Transverse colon (tissue), 4 donors: ENCODE results near the gene KLK4. TPM values are rescaled to one million over a fixed set of nuclear protein-coding genes. Genes with fewer than 3 reads are reported as not detected.

Experiments used
- DNase-seq: peaks from one replicate; pipeline ENCODE4 v3.0.0-alpha.2; 2019
- H3K27ac ChIP-seq, 4 donors: fragments of 200-600 bp; sonication (generic); 2 replicates each; pipeline ENCODE4 v1.5.1; 2016 to 2018; ENCODE audit warnings: inconsistent platforms in 4 of 4
- H3K27me3 ChIP-seq: fragments of 200-600 bp; sonication (generic); 2 replicates; pipeline ENCODE4 v1.5.1; 2017; ENCODE audit warnings: inconsistent platforms
- H3K36me3 ChIP-seq, 4 donors: fragments of 200-600 bp; sonication (generic); 2 replicates each; pipeline ENCODE4 v1.5.1; 2017 to 2019; ENCODE audit warnings: inconsistent platforms in 4 of 4
- H3K4me1 ChIP-seq, 4 donors: fragments of 200-600 bp; sonication (generic); 2 replicates each; pipeline ENCODE4 v1.5.1; 2017 to 2020; ENCODE audit warnings: inconsistent platforms in 4 of 4
- H3K4me3 ChIP-seq, 4 donors: fragments of 200-600 bp; sonication (generic); 1 replicate in 1 of 4; 2 replicates in 3 of 4; pipeline versions ENCODE4 v1.5.1 to v1.6.1; 2017 to 2019; ENCODE audit warnings: inconsistent platforms in 4 of 4
- H3K9me3 ChIP-seq, 2 donors: fragments of 200-600 bp; sonication (generic); 2 replicates each; pipeline ENCODE4 v1.5.1; 2017 to 2019; ENCODE audit warnings: inconsistent platforms in 2 of 2
- EP300 ChIP-seq: sonication (generic); formaldehyde crosslinking; IDR thresholded peaks from one replicate; pipeline ENCODE4 v1.6.1; 2017; ENCODE audit warnings: antibody characterized with exemption, low read depth
- POLR2A ChIP-seq: fragments of 450-650 bp; IDR thresholded peaks from one replicate; pipeline ENCODE4 v1.6.1; 2016; ENCODE audit warnings: antibody characterized with exemption, mild to moderate bottlenecking, moderate library complexity
- POLR2AphosphoS5 ChIP-seq, 3 donors: sonication (generic); formaldehyde crosslinking; IDR thresholded peaks; one replicate each; pipeline ENCODE4 v1.6.1; 2016; ENCODE audit warnings: antibody characterized with exemption in 3 of 3
- WGBS, 2 donors: methylation state at CpG; one replicate each; pipeline ENCODE4 v1.1.5; 2018; ENCODE audit warnings: low coverage in 1 of 2; 5-methylcytosine and 5-hydroxymethylcytosine counted together
- in situ Hi-C, 4 donors: fragments of 200-750 bp; cut with MboI; loops; one replicate each; pipeline versions ENCODE4 v1.15.0 to v1.15.1; 2017; ENCODE audit warnings: low sequenced_read_pairs in 3 of 4, low pct_ligation_motif_present in 1 of 4, low pct_unique_long_range_greater_than_20kb in 1 of 4
- intact Hi-C: fragments of 100-400 bp; cut with DNase I; formaldehyde crosslinking; loops from one replicate; pipeline ENCODE4 v1.15.1; 2023; ENCODE audit warnings: low total_unique reads
- total RNA-seq, 4 donors: library from RNA; depleted of rRNA; stranded (reverse); fragments of >200 nt; gene quantifications; one replicate each; pipeline ENCODE4 v1.1.0, GENCODE V29; 2016
- TF ChIP-seq, protein P1 (sequence below), 5 experiments: fragments of 200-600 bp in 3 of 5; fragments of 450-650 bp in 2 of 5; sonication (generic) in 3 of 5; IDR thresholded peaks; 1 replicate in 2 of 5; 2 replicates in 3 of 5; pipeline ENCODE4 v1.5.1; 2016 to 2017; ENCODE audit warnings: antibody characterized with exemption in 5 of 5, inconsistent platforms in 3 of 5, mild to moderate bottlenecking in 2 of 5, moderate library complexity in 1 of 5

The KLK4 gene
- total RNA-seq, 4 donors from 2014 or later, result 3.0 TPM; not detected in 3

DNA sequence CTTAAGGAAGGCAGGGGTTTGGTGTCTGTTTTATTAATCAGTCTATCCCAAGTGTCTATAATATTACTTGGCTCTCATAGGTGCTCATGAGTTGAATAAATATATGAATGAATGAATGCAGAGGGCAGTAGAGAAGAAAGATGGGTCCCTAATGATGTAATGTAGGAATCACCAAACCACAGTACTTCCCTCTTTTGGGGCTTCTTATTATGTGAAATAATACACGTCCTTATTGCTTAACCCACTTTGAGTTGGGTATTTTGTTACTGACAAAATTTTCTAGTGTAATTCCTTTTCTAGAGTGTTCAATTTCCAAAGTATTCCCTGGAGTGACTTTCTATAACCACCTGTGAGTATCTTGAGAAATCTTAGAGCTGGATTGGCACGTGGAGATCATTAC, 28.4 kb upstream of the KLK4 start:
- Histone ChIP-seq H3K27me3 (peaks cover 10% of the 10 kb centered on the region), H3K4me3 (no peak overlapping the region), H3K9me3 (no peaks in the 10 kb centered on the region), H3K4me1 (no peaks in the 10 kb centered on the region), H3K36me3 (no peaks in the 10 kb centered on the region), H3K27ac (no peak overlapping the region)
- 65 to 82% methylated on average over 2 of the region's 2 CpGs for WGBS, 2 donors
- intact Hi-C loops, result no loop called here
- DNase-seq, result no peak
- TF ChIP-seq, protein P1, sequence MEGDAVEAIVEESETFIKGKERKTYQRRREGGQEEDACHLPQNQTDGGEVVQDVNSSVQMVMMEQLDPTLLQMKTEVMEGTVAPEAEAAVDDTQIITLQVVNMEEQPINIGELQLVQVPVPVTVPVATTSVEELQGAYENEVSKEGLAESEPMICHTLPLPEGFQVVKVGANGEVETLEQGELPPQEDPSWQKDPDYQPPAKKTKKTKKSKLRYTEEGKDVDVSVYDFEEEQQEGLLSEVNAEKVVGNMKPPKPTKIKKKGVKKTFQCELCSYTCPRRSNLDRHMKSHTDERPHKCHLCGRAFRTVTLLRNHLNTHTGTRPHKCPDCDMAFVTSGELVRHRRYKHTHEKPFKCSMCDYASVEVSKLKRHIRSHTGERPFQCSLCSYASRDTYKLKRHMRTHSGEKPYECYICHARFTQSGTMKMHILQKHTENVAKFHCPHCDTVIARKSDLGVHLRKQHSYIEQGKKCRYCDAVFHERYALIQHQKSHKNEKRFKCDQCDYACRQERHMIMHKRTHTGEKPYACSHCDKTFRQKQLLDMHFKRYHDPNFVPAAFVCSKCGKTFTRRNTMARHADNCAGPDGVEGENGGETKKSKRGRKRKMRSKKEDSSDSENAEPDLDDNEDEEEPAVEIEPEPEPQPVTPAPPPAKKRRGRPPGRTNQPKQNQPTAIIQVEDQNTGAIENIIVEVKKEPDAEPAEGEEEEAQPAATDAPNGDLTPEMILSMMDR (IDR thresholded peaks at IDR 0.05), result no peak
- TF ChIP-seq EP300, result no peak
- TF ChIP-seq POLR2AphosphoS5 (IDR thresholded peaks at IDR 0.05), result no peak
- TF ChIP-seq POLR2A, result no peak
- in situ Hi-C loops, result no loop called here

DNA sequence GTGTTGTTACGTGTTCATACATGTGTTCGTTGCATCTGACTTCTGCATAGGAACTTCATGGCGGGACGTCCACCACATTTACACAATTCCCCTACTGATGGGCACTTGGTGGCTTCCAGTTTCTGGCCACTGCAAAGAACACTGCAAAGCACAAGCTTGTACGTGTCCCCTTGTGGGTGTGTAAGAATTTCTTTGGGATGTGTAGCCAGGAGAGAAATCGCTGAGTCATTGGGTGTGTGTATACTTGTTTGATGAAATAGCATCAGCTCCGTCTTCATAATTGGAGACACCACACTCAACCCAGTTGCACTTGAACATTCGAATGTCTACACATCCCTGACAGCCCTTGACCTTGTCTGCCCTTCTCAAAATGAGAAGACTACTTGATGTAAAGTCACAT, 22.4 kb upstream of the KLK4 start:
- no peaks in the 10 kb centered on the region for H3K9me3 ChIP-seq
- H3K27me3 ChIP-seq, result peaks cover 51% of the 10 kb centered on the region
- H3K4me3 ChIP-seq, result no peak overlapping the region
- DNase-seq, result no peak
- no peaks in the 10 kb centered on the region for H3K4me1 ChIP-seq
- in situ Hi-C loops (no loop called here), intact Hi-C loops (no loop called here)
- WGBS, 2 donors, result 0 to 71% methylated on average over 1 to 8 of the region's 8 CpGs
- TF ChIP-seq, protein P1 (IDR thresholded peaks at IDR 0.05), result no peak
- TF ChIP-seq POLR2A, result no peak
- TF ChIP-seq POLR2AphosphoS5 (IDR thresholded peaks at IDR 0.05), result no peak
- TF ChIP-seq EP300, result no peak
- H3K36me3 ChIP-seq, result no peaks in the 10 kb centered on the region
- no peak overlapping the region for H3K27ac ChIP-seq

DNA sequence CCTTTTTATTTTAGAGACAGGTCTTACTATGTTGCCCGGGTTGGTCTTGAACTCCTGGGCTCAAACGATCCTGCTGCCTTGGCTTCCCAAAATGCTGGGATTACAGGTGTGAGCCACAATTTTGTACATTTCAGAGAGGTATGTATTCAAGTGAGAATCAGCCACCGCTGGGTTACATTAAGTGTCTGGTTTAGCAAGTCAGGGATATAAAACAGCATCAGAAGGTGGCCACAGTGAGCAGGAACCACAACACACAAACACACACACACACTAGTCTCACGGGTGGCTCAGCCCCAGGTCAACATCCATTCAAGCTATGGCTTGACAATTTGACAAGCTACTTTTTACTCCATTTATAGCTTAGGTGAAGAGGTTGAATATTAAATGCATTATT, 21.5 kb upstream of the KLK4 start:
- in situ Hi-C loops, result no loop called here
- TF ChIP-seq, protein P1 (IDR thresholded peaks at IDR 0.05), result no peak
- TF ChIP-seq POLR2AphosphoS5 (IDR thresholded peaks at IDR 0.05), result no peak
- no peak for TF ChIP-seq POLR2A
- no peak for TF ChIP-seq EP300
- H3K27me3 ChIP-seq, result peaks cover 49% of the 10 kb centered on the region

DNA sequence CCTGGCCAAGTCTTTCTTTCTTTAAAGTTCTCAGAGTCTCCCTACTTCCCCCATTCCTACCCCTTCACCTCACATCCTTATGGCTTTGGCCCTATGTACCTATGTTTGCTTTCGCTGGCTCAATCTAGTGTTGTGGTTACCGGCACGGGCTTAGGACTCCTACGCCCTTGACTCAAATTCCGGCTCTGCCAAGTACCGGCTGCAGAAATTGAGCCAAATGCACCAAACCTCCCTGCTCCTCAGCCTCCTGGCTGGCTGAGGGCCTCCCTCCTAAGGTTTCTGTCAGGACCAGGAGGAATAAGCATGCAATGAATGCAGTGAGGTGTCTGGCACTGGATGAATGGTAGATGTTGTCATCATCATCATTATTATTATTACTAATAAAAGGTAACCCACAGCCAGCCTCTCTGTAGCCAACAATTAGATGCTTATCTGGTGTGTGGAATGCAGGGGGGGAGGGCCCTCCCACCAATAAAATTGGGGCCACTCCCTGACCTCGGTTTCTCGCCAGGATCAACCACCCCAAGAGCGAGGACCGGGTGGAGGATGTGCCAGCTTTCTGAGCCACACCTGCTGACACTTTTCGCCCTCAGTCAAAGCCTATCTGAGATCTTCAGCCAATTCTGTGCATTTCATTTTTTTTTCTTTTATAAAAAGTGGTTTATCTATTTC, 21.0 kb upstream of the KLK4 start:
- H3K4me3 ChIP-seq, result no peak overlapping the region
- peaks cover 49% of the 10 kb centered on the region for H3K27me3 ChIP-seq
- intact Hi-C loops, result no loop called here
- no peaks in the 10 kb centered on the region for H3K4me1 ChIP-seq
- H3K9me3 ChIP-seq, result no peaks in the 10 kb centered on the region
- no peak overlapping the region for H3K27ac ChIP-seq
- in situ Hi-C loops, result no loop called here
- TF ChIP-seq EP300 (no peak), POLR2A (no peak), POLR2AphosphoS5 (IDR thresholded peaks at IDR 0.05) (no peak)
- TF ChIP-seq, protein P1 (IDR thresholded peaks at IDR 0.05), result no peak
- no peak for DNase-seq
- 0 to 59% methylated on average over 1 to 11 of the region's 11 CpGs for WGBS, 2 donors
- no peaks in the 10 kb centered on the region for H3K36me3 ChIP-seq

More for the DNA sequence above, 21.5 kb upstream of the KLK4 start:
- H3K9me3 ChIP-seq, result no peaks in the 10 kb centered on the region
- DNase-seq, result no peak
- no peak overlapping the region for H3K27ac ChIP-seq
- no peaks in the 10 kb centered on the region for H3K36me3 ChIP-seq
- H3K4me3 ChIP-seq, result no peak overlapping the region
- H3K4me1 ChIP-seq, result no peaks in the 10 kb centered on the region
- intact Hi-C loops, result no loop called here
- 46% methylated on average over 4 of the region's 4 CpGs; no CpG with 5 or more reads in 1 of the 2 donors for WGBS, 2 donors
